ENCODE data around the gene KAZN. TPM values are rescaled to one million over a fixed set of nuclear protein-coding genes. Genes with fewer than 3 reads are reported as not detected.

The KAZN gene
- total RNA-seq, 1 donor from 2014 or later, result 10.2 TPM

- no peak for DNase-seq (ENCODE audit: low spot score)
Measured at GRCh38 chr1:14614341-14614740, 15.9 kb downstream of the KAZN start.

DNA sequence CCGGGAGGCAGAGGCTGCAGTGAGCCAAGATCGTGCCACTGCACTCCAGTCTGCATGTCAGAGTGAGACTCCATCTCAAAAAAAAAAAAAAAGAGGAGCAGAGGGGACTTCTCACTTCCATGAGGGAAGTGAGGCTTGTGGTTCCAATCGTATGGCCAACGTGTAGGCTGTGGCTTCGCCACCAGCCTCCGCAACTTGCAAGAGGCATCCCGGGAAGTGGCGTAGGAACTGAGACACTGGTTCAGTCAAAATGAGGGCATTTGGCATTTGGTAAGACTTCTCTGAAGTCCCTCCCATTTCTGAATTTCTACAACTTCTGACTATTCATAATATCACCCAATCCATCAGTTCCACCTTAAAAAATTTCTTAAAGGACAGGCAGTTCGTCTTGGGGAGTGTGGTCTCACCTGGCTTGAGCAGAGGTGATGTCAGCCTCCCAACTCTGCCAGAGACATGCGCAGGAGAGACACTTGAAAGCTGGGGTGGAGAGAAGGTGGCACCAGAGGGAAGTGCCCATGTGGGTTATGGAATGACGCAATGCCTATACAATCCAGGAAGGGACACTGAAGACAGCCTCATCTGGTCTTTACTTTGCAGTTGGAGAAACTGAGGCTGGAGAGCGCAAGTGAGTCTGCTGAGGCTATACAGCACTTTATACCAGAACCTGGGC, 17.2 kb downstream of the KAZN start:
- DNase-seq (ENCODE audit: low spot score), result no peak

DNA sequence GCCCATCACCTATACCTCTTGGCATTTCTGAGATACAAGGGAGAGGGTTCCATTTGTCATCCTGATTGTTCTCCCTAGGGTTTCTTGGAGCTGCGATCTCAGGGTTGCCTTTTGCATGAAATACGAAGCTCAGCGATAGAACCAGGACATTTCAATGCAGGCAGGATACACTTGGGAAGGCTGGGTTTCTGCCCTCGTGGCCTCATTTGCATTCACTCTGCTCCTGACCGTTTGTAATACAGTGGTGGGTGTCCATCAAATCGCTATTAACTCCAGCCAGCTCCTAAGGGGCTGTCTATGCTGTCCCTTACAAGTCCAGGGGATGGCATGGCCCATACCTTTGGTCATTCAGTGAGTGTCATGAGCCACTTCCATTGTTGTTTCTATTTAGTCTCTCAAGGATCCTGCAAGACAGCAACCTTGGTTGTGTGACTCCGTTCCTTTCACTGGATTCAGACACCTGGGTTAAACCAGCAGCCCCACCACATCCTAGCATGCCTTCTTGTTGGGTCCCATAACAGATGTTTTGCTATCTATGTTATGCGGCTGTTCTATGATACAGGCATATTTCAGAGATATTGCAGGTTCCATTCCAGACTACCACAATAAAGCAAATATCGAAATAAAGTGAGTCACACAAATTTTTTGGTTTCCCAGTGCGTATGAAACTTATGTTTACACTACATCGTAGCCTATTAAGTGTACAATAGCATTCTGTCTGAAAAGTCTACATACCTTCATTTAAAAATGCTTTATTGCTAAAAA, 18.3 kb downstream of the KAZN start:
- DNase-seq (ENCODE audit: low spot score), result no peak

DNA sequence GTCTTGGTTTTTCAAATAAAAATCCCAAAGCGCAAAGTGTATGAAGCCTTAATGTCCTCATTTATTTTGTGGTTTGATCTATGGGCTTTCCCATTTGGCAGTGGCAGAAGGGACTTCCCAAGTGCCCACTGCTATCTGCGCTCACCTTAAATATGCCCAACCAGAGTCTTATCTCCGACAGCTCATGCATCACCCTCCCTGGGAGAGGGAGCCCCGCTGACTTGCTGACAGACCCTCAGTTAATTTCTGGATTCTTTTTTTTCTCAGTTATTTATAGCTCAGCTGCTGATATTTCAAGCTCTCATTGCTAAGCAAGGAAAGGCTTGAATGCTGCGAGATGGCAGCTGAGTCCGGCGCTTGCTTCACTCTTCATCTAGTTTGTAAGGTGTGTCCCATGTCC, 19.3 kb downstream of the KAZN start:
- no peak for DNase-seq (ENCODE audit: low spot score)

DNA sequence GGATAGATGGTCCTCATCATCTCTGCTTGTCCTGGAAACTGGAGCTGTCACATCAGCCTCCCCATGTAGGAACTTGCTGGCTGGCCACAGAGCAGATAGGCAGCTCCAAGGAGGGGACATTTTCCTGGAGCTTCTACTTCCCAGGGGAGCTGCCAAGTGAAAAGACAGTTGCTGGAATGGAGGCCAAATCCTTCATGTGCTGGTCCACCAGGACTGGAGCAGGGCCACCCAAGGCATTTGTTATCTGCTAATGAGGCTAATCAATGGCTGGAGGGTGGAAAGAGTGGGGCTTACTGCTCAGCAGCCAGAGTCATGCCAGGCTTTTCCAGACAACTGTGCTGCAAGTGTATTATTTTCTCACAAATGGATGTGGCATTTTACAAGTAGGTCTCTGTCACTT, 22.5 kb downstream of the KAZN start:
- DNase-seq (ENCODE audit: low spot score), result no peak

- DNase-seq (ENCODE audit: low spot score), result no peak
Measured at GRCh38 chr1:14623090-14623489, 24.6 kb downstream of the KAZN start.

DNA sequence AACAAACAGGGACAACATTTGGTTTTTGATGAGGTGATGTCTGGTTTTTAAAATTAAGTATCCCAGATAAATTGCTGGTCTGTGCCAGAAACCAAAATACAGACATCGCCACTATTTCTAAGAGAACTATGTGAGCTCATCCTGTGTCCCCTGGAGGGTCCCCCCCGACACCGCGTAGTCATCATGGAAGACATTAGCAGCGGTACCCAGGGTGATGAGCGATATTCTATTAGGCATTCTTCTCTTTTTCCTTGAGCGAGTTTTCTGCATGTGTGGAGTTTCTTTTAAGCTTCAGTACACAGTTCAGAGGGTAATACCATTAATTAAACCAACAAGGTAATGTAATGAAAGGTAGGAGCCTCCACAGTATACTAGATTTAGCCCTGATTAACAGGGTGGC, 26.5 kb downstream of the KAZN start:
- no peak for DNase-seq (ENCODE audit: low spot score)

GRCh38 chr1:14625572-14625971, 27.1 kb downstream of the KAZN start:
- no peak for DNase-seq (ENCODE audit: low spot score)

- DNase-seq (ENCODE audit: low spot score), result no peak
Measured at GRCh38 chr1:14625996-14626395, 27.5 kb downstream of the KAZN start.

GRCh38 chr1:14626869-14627607, 28.6 kb downstream of the KAZN start:
- DNase-seq (ENCODE audit: low spot score), result peak; percentile 11

- no peak for DNase-seq (ENCODE audit: low spot score)
Measured at GRCh38 chr1:14627608-14628489, 29.4 kb downstream of the KAZN start.

GRCh38 chr1:14629363-14630014, 31.0 kb downstream of the KAZN start:
- DNase-seq (ENCODE audit: low spot score), result no peak

- no peak for DNase-seq (ENCODE audit: low spot score)
Measured at GRCh38 chr1:14630986-14631385, 32.5 kb downstream of the KAZN start.

DNA sequence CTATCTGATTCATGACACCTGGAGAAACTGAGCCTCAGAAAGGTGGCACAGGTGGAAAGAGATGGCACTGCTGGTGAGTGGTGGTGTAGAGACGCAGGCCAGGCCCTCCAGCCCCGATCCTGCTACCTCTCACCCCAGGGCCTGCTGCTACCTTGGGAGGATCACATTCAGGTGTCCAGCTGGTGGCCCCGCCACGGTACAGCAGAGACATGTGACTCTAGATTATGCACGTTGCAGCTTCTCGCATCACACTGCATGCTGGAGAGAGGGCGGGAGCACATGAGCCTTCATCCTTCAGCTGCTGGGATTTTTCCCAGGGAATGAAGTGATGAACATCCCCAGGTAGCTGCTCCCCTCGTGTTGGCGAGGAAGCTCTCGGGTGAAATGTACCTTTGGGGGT, 32.9 kb downstream of the KAZN start:
- no peak for DNase-seq (ENCODE audit: low spot score)

DNA sequence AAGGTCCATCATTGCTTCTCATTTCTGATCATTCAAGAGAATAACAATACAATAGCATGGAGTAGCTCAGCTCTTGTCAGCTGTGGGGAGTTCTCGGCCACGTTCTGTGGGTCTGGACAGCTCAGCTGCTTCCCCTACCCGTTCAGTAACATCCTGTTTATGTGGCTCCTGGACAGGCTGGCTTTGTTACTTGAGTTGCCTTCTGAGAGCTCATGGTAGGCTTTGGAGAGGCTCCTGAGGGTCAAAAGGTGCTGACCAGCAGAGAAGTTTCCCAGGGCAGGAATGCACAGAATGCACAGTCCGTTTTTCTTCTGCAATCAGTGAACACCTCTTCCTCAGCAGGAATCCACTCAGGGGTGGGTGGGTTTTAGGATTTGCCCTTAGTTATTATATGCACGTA, 36.0 kb downstream of the KAZN start:
- no peak for DNase-seq (ENCODE audit: low spot score)

- DNase-seq (ENCODE audit: low spot score), result no peak
Measured at GRCh38 chr1:14635421-14635820, 36.9 kb downstream of the KAZN start.

GRCh38 chr1:14636897-14637632, 38.6 kb downstream of the KAZN start:
- DNase-seq (ENCODE audit: low spot score), result no peak

GRCh38 chr1:14639291-14640050, 41.0 kb downstream of the KAZN start:
- no peak for DNase-seq (ENCODE audit: low spot score)

- no peak for DNase-seq (ENCODE audit: low spot score)
Measured at GRCh38 chr1:14642712-14643111, 44.2 kb downstream of the KAZN start.

- no peak for DNase-seq (ENCODE audit: low spot score)
Measured at GRCh38 chr1:14646973-14647372, 48.5 kb downstream of the KAZN start.

Measured in mucosa of gallbladder (tissue), 1 donor.